GM18520 (cell line): Measurements from ENCODE around the gene ATMIN.

Experiments used
- ATAC-seq: cut with Tn5 transposase; IDR thresholded peaks from one replicate; pipeline ENCODE4 v1.9.1; 2021; ENCODE audit not compliant: unreplicated experiment

Gene ATMIN

DNA sequence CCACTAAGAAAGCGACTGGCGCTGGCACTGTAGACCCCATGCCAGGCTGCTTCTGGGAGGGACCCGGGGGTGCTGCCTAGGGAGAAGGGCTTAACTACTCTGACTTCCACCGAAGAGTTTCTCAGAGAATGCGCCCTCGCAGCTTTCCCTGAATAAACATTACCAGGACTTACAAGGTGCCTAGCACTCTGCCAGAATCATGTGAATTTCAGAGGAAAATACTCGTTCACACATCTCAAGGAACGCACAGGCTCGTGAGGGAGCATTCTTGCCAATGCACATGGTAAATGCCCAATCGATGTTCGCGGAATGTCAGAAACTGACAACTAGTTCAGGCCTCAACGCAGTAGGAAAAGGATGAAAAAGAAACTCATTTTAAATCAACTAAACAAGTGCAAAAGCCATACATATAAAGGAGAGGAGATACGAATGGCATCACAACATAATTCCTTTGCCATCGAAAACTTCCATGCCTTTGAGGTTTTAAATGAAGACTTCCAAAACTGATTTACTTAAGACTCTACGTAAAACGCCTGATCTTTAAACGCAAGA, 30.0 kb upstream of the ATMIN start:
- no peak for ATAC-seq

GRCh38 chr16:81006211-81006812, 29.3 kb upstream of the ATMIN start:
- ATAC-seq: peak; percentile 20

GRCh38 chr16:81006813-81007695, 28.6 kb upstream of the ATMIN start, which contains the start of the genes CENPN and CMC2:
TSS of gene CENPN (plus strand) at chr16:81007214. CDS start at chr16:81011940, 4,726 bp downstream.
TSS of gene CMC2 (minus strand) at chr16:81006885. CDS start at chr16:80997394, 9,491 bp downstream.
- peak; percentile 70 for ATAC-seq

- no peak for ATAC-seq
Observed at GRCh38 chr16:81008505-81008789, 27.2 kb upstream of the ATMIN start.

DNA sequence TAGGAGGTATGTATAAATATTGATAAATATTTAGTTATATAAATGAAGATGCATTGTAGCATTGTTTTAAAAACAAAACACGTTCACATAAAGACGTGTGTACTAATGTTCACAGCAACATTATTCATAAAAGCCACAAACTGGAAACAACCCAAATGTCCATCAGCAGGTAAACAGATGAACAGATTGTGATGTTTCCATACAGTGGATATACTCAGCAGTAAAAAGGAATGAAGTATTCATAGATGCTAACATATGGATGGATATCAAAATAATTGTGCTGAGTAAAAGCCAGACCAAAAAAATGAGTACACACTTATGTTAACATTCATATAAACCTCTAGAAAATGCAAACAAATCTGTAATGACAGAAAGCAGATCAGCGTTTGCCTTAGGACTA, 22.7 kb upstream of the ATMIN start:
- ATAC-seq: no peak

DNA sequence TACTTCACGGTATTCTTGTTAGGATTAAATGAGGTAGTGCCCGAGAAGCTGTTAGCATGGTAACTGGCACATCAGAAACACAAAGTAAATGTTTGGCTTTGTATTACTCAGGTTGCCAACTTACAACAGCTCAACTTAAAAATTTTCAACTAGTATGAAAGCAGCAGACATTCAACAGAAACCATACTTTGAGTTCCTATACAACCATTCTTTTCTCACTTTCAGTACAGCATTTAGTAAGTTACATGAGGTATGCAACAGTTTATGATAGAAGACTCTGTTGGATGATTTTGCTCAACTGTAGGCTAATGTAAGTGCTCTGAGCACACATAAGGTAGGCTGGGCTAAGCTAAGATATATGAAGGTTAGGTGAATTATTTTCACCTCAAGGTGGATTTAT, 21.0 kb upstream of the ATMIN start:
- ATAC-seq: no peak

DNA sequence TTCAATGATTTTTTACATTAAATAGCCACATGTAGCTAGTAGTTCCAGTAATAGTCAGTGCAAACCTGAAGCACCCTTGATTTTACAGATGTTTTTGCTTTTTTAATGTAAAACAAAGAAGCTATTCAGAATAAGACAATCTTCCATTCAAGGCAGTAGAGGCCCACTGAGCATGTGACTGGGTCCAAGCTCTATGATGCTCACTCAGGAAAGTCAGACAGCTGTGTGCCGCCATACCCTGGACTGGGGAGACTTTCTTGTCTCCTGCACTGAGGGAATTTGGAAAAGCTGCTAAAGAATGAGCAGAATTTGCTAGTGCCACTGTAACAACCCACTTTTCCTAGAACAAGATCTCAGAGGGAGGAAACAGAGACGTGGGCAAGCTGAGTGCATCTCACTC, 17.1 kb upstream of the ATMIN start:
- ATAC-seq: no peak

- ATAC-seq: no peak
Observed at GRCh38 chr16:81026429-81026828, 9.2 kb upstream of the ATMIN start.

GRCh38 chr16:81029930-81030604, 5.6 kb upstream of the ATMIN start:
- no peak for ATAC-seq

DNA sequence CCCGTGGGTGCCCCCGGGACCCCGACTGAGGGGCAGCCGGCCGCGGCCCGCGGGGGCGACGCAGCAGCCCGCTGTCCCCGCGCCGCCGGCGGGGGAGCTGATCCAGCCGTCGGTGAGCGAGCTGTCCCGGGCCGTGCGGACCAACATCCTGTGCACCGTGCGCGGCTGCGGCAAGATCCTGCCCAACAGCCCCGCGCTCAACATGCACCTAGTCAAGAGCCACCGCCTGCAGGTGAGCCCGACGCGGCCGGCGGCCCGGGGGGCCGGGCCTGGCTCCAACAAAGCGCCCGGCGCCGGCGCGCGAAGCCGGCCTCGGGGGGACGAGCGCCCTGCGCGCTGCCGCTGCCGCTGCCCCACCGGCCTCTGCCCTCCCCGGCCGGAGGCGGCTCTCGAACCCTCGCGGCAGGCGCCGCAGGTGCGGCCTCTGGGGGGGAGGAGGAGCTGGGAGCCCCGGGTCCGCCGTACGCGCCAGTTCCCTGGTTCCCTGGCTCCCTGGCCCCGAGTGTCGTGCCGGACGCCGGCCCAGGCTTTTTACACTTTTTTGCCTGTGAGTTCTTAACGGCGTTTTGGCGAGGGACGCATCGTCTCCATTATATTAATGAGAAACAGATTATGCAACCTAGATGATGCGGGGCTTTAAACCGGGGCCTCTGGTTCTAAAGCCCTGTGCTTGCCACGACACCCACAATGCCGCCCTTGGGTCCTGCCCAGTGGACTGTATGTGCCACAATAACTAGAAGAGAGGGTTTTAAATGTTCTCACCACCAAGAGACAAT, 521 bp downstream of the ATMIN start:
- peak; percentile 40 for ATAC-seq

- ATAC-seq: no peak
Observed at GRCh38 chr16:81036751-81037350, 1.2 kb downstream of the ATMIN start.

GRCh38 chr16:81040131-81040530, 4.5 kb downstream of the ATMIN start:
- ATAC-seq: no peak

DNA sequence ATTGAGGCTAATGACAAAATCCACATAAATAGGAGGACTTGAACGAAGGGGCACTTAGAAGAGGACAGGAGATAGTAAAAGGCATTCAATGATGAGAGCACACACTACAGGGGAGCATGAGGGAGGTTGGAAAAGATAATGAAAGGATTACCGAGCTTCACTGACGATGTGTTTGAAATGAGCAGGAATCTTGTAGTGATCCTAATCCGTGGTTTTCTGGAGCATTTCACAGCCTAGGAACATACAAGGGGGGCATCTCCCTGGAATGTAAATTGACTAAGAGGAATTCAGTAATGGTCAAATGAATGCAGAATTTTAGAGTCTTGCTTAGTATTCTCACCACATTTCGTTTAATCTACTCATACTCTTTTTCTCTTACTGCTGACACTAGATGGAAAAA, 5.2 kb downstream of the ATMIN start:
- no peak for ATAC-seq

- ATAC-seq: no peak
Observed at GRCh38 chr16:81041696-81042095, 6.1 kb downstream of the ATMIN start.

- ATAC-seq: no peak
Observed at GRCh38 chr16:81042821-81043220, 7.2 kb downstream of the ATMIN start.

DNA sequence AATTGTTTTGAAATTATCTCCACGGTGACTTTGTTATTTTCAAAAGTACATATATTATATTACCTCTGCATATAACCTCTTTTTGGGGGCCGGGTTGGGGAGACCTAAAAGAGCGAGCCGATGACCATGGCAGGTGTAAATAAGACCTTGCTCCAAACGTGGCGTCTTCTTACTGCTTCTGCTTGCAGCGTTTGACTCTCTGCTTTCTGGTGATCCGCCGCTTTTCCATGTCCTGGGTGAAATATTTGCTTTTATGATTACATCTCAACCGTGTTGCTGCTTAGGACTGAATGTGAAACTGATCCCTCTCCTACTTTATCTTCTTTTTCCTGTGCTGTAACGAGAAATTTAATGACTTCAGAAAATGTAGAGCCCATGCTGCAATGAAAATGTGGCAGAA, 18.1 kb downstream of the ATMIN start:
- no peak for ATAC-seq

DNA sequence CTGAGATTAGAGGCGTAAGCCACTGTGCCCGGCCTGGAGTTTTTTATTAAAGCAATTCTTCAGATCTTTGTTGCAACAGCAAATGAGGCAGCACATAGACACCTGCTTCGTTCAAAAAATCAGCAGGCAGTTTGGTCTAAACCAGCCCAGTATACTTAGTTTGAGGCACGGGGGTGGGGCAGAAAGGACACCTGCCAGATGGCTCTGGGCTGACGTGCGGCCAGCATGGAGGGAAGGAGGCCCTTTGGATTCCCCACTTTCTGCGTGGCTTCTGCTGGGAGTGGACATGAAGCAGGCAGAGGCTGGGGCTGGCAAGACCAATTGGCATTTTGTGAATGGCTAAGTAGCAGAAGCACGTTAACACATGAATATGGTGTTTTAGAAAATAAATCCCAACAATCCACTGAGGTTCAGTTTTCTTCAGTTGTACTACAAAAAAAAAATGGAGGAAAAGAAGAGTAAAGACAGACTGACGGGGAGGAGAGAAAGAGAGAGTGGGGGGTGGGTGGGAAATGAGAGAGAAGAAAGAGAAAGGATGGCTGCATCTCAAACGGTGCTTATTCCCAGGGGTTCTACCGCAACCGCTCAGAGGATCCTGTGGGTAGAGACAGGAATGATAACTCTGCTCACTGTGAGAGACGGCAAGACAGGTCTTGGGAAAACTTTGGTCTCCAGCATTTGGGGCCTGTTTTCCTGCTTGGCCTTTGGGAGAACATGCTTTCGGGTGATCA, 25.1 kb downstream of the ATMIN start:
- ATAC-seq: no peak

GRCh38 chr16:81061307-81061640, 25.6 kb downstream of the ATMIN start:
- no peak for ATAC-seq

DNA sequence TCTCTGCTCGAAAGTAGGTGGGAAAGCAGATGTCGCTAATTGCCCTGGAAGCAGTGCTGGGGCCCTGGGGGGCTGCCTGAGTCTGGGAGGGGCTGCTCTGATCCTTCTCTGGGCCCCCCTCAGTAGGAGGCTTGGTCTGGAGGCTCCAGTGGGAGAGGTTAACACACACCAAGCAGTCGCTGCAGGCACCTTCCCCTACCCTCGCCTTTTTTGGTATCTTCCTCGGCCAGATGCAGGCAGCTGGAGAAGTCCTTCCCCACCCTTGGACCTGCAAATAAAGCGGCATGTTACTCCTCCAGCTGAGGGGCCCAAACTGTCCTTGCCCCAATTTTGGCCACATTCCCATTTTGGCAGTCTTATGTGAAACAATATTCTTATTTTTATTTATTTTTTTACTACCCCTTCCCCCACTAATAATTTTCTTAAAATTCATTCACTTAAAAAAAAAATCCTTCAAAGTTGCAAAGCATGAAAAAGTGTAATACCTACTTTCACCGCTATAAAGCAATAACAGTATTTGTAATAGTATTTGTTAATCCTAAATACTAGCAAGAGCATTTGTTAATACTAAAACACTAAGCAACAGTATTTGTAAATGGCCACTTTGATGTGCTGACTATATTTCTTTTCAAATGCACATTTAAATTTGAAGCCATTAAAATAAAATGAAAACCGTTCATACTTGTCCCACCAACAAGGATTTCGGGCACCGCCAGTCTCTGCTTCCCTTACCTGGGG, 26.4 kb downstream of the ATMIN start:
- ATAC-seq: no peak
